H9 (cell line): ENCODE data around the gene WDR81. TPM values are rescaled to one million over a fixed set of nuclear protein-coding genes. Genes with fewer than 3 reads are reported as not detected.

ENCODE experiments used
- DNase-seq: peaks from one replicate; pipeline ENCODE4 v3.0.0-alpha.2; 2017
- H2AFZ ChIP-seq: one replicate; pipeline ENCODE4 v1.6.1; 2013; ENCODE audit warnings: mild to moderate bottlenecking, low read length, control low read depth, moderate library complexity
- H2AK5ac ChIP-seq: 2 replicates; pipeline ENCODE4 v1.6.1; 2013; ENCODE audit warnings: low read length, control low read depth, mixed read lengths; ENCODE audit not compliant: insufficient read length
- H2BK120ac ChIP-seq: one replicate; pipeline ENCODE4 v1.6.1; 2013; ENCODE audit warnings: low read depth, mild to moderate bottlenecking, low read length, control low read depth, inconsistent platforms; ENCODE audit not compliant: poor library complexity, severe bottlenecking
- H2BK12ac ChIP-seq: 2 replicates; pipeline ENCODE4 v1.6.1; 2013; ENCODE audit warnings: low read length, control low read depth, mixed read lengths, low read depth; ENCODE audit not compliant: insufficient read length
- H2BK15ac ChIP-seq: 2 replicates; pipeline ENCODE4 v1.6.1; 2013; ENCODE audit warnings: low read depth, low read length, control low read depth
- H2BK20ac ChIP-seq: one replicate; pipeline ENCODE4 v1.6.1; 2013; ENCODE audit warnings: low read depth, mild to moderate bottlenecking, low read length, control low read depth, inconsistent platforms; ENCODE audit not compliant: poor library complexity, severe bottlenecking
- H2BK5ac ChIP-seq: 2 replicates; pipeline ENCODE4 v1.6.1; 2013; ENCODE audit warnings: low read length, control low read depth, mixed read lengths; ENCODE audit not compliant: insufficient read length
- H3K14ac ChIP-seq: 2 replicates; pipeline ENCODE4 v1.6.1; 2013; ENCODE audit warnings: low read length, control low read depth; ENCODE audit not compliant: insufficient read depth
- H3K18ac ChIP-seq: 2 replicates; pipeline ENCODE4 v1.6.1; 2013; ENCODE audit warnings: low read depth, mild to moderate bottlenecking, mixed read lengths, low read length, control low read depth; ENCODE audit not compliant: insufficient read length
- H3K23ac ChIP-seq: 2 replicates; pipeline ENCODE4 v1.6.1; 2013; ENCODE audit warnings: low read length, control low read depth, mixed read lengths, low read depth; ENCODE audit not compliant: insufficient read length
- H3K23me2 ChIP-seq: 2 replicates; pipeline ENCODE4 v1.6.1; 2013; ENCODE audit warnings: low read depth, mild to moderate bottlenecking, mixed read lengths, low read length, control low read depth; ENCODE audit not compliant: insufficient read length, poor library complexity, severe bottlenecking
- H3K27ac ChIP-seq: 2 replicates; pipeline ENCODE4 v1.5.1; 2013; ENCODE audit warnings: low read length, control low read depth, mixed read lengths, low read depth; ENCODE audit not compliant: insufficient read length
- H3K27me3 ChIP-seq: 2 replicates; pipeline ENCODE4 v1.6.1; 2013; ENCODE audit warnings: low read length, control low read depth, inconsistent platforms; ENCODE audit not compliant: insufficient read depth
- H3K4ac ChIP-seq: 2 replicates; pipeline ENCODE4 v1.6.1; 2013; ENCODE audit warnings: low read depth, mild to moderate bottlenecking, control low read depth, inconsistent platforms, low read length, moderate library complexity
- H3K4me1 ChIP-seq: 2 replicates; pipeline ENCODE4 v1.6.1; 2013; ENCODE audit warnings: low read length, control low read depth, inconsistent platforms; ENCODE audit not compliant: insufficient read depth
- H3K4me2 ChIP-seq: 2 replicates; pipeline ENCODE4 v1.6.1; 2013; ENCODE audit warnings: low read length, control low read depth, mixed read lengths; ENCODE audit not compliant: insufficient read length, insufficient read depth
- H3K56ac ChIP-seq: 2 replicates; pipeline ENCODE4 v1.6.1; 2013; ENCODE audit warnings: low read depth, mild to moderate bottlenecking, mixed read lengths, low read length, control low read depth; ENCODE audit not compliant: insufficient read length
- H3K79me1 ChIP-seq: 2 replicates; pipeline ENCODE4 v1.6.1; 2013; ENCODE audit warnings: low read depth, mild to moderate bottlenecking, moderate library complexity, low read length, control low read depth, inconsistent platforms; ENCODE audit not compliant: insufficient read depth, poor library complexity, severe bottlenecking
- H3K79me2 ChIP-seq: 2 replicates; pipeline ENCODE4 v1.6.1; 2013; ENCODE audit warnings: low read length, control low read depth, inconsistent platforms; ENCODE audit not compliant: insufficient read depth
- H3K9ac ChIP-seq: 2 replicates; pipeline ENCODE4 v1.6.1; 2013; ENCODE audit warnings: low read length, control low read depth, mixed read lengths; ENCODE audit not compliant: insufficient read length; ENCODE audit errors: extremely low read depth
- H3K9me3 ChIP-seq: one replicate; pipeline ENCODE4 v1.6.1; 2013; ENCODE audit warnings: low read depth, low read length, inconsistent platforms; ENCODE audit not compliant: control insufficient read depth
- H3T11ph ChIP-seq: one replicate; pipeline ENCODE4 v1.6.1; 2013; ENCODE audit warnings: mild to moderate bottlenecking, low read length, control low read depth, inconsistent platforms
- H4K20me1 ChIP-seq: one replicate; pipeline ENCODE4 v1.6.1; 2013; ENCODE audit not compliant: control insufficient read depth, insufficient read length, insufficient read depth
- H4K5ac ChIP-seq: 2 replicates; pipeline ENCODE4 v1.6.1; 2013; ENCODE audit warnings: low read depth, mild to moderate bottlenecking, mixed read lengths, low read length, control low read depth; ENCODE audit not compliant: insufficient read length
- H4K8ac ChIP-seq: replicated peaks from 2 replicates; pipeline ENCODE4 v1.6.1; 2013; ENCODE audit warnings: low read length, control low read depth, mixed read lengths, low read depth; ENCODE audit not compliant: insufficient read length
- H4K91ac ChIP-seq: 2 replicates; pipeline ENCODE4 v1.6.1; 2013; ENCODE audit warnings: low read depth, mild to moderate bottlenecking, moderate library complexity, mixed read lengths, low read length, control low read depth; ENCODE audit not compliant: insufficient read length
- H3K27ac Mint-ChIP-seq, 3 experiments: 2 replicates in 2 of 3; 3 replicates in 1 of 3; pipeline ENCODE4 v1.8.0; 2020 to 2021; ENCODE audit warnings: mixed read lengths in 3 of 3, mild to moderate bottlenecking in 1 of 3, moderate library complexity in 1 of 3
- H3K27me3 Mint-ChIP-seq: 2 replicates; pipeline ENCODE4 v1.8.0; 2021; ENCODE audit warnings: low read depth, mild to moderate bottlenecking, moderate library complexity, mixed read lengths
- H3K36me3 Mint-ChIP-seq, 3 experiments: 2 replicates in 2 of 3; 3 replicates in 1 of 3; pipeline ENCODE4 v1.8.0; 2020 to 2021; ENCODE audit warnings: low read depth in 3 of 3, mixed read lengths in 3 of 3; ENCODE audit not compliant: insufficient read depth in 1 of 3
- H3K4me1 Mint-ChIP-seq, 2 experiments: 2 replicates each; pipeline ENCODE4 v1.8.0; 2020; ENCODE audit warnings: mixed read lengths in 2 of 2
- H3K4me3 Mint-ChIP-seq, 2 experiments: 2 replicates in 1 of 2; 3 replicates in 1 of 2; pipeline ENCODE4 v1.8.0; 2020 to 2021; ENCODE audit warnings: mild to moderate bottlenecking in 2 of 2, mixed read lengths in 2 of 2, moderate library complexity in 1 of 2
- H3K9me3 Mint-ChIP-seq, 2 experiments: 2 replicates in 1 of 2; 3 replicates in 1 of 2; pipeline ENCODE4 v1.8.0; 2020; ENCODE audit warnings: mild to moderate bottlenecking in 2 of 2, mixed read lengths in 2 of 2, moderate library complexity in 1 of 2
- CTCF ChIP-seq: fragments of 200-600 bp; sonication (generic); conservative IDR thresholded peaks from 3 replicates; pipeline ENCODE4 v1.8.0; 2021; ENCODE audit warnings: antibody characterized with exemption, mild to moderate bottlenecking
- WGBS: extraction: QIAGEN DNeasy Blood & Tissue Kit; methylation state at CpG from one replicate; pipeline ENCODE4 v1.1.7; 2013; ENCODE audit warnings: missing lambda C conversion rate, low lambda C conversion rate, mixed read lengths; ENCODE audit not compliant: insufficient read length; ENCODE audit errors: extremely low coverage; 5-methylcytosine and 5-hydroxymethylcytosine counted together
- total RNA-seq: library from RNA; stranded (reverse); gene quantifications from 2 replicates; pipeline ENCODE4 v1.2.1, GENCODE V29; 2021

Gene WDR81
- total RNA-seq, 1 experiment from 2014 or later = 20.2 TPM

- Histone ChIP-seq H3K27ac (no peak overlapping the region), H3K4me1 (no peaks in the 10 kb centered on the region), H4K91ac (no peak overlapping the region), H2BK5ac (no peak overlapping the region), H3K9me3 (no peaks in the 10 kb centered on the region), H3K23me2 (no peaks in the 10 kb centered on the region), H3K23ac (no peak overlapping the region), H4K8ac (no peak overlapping the region), H2BK15ac (no peak overlapping the region), H4K5ac (no peak overlapping the region), H2AK5ac (no peak overlapping the region), H2BK12ac (no peak overlapping the region), H3K9ac (no peak overlapping the region), H2BK120ac (no peak overlapping the region), H3K4me2 (no peak overlapping the region), H2BK20ac (no peak overlapping the region), H3K18ac (no peak overlapping the region), H3K56ac (no peak overlapping the region), H3K4ac (no peak overlapping the region), H3T11ph (no peak overlapping the region), H2AFZ (no peak overlapping the region), H3K27me3 (no peaks in the 10 kb centered on the region), H4K20me1 (no peaks in the 10 kb centered on the region), H3K14ac (no peak overlapping the region), H3K79me1 (no peaks in the 10 kb centered on the region), H3K79me2 (no peaks in the 10 kb centered on the region)
- H3K4me1 Mint-ChIP-seq = no peaks in the 10 kb centered on the region
- DNase-seq = no peak
- no peak overlapping the region for H3K4me3 Mint-ChIP-seq
- peaks cover 21 to 52% (median 43%) of the 10 kb centered on the region in 3 experiments; a peak in 6 of 7 replicates for H3K36me3 Mint-ChIP-seq
- no peaks in the 10 kb centered on the region for H3K27me3 Mint-ChIP-seq
- H3K27ac Mint-ChIP-seq = no peak overlapping the region; a peak in 1 of 7 replicates
- WGBS = no CpG with 5 or more reads among the region's 16 CpGs
- no peak for TF ChIP-seq CTCF
- no peaks in the 10 kb centered on the region for H3K9me3 Mint-ChIP-seq
These were observed 62.9 kb downstream of the WDR81 start for GRCh38 chr17:1787301-1787902.

Other genes starting within 250 kb of the WDR81 start
- 86.5 and 87.4 TPM in 2 replicates for gene MYO1C, start 232.0 kb upstream of the WDR81 start, total RNA-seq
- gene INPP5K, start 208.1 kb upstream of the WDR81 start, total RNA-seq = 28.1 and 29.4 TPM in 2 replicates
- gene PITPNA, start 161.9 kb upstream of the WDR81 start, total RNA-seq = 68.9 and 74.2 TPM in 2 replicates
- gene SLC43A2, start 95.9 kb upstream of the WDR81 start, total RNA-seq = 11.8 and 12.9 TPM in 2 replicates
- gene SCARF1, start 79.0 kb upstream of the WDR81 start, total RNA-seq = 2.1 and 2.4 TPM in 2 replicates
- gene RILP, start 74.8 kb upstream of the WDR81 start, total RNA-seq = 5.4 and 6.0 TPM in 2 replicates
- gene PRPF8, start 39.8 kb upstream of the WDR81 start, total RNA-seq = 402 and 408 TPM in 2 replicates
- gene TLCD2, start 14.3 kb upstream of the WDR81 start, total RNA-seq = 1.3 and 1.5 TPM in 2 replicates
- gene SERPINF2, start 18.2 kb downstream of the WDR81 start, total RNA-seq = 0.50 and 0.68 TPM in 2 replicates
- 19.6 and 22.5 TPM in 2 replicates for gene SERPINF1, start 37.4 kb downstream of the WDR81 start, total RNA-seq
- 28.8 and 29.0 TPM in 2 replicates for gene SMYD4, start 105.2 kb downstream of the WDR81 start, total RNA-seq
- gene RPA1, start 105.3 kb downstream of the WDR81 start, total RNA-seq = 215 and 220 TPM in 2 replicates